SHP77 (cell line): ENCODE results near the gene NME7.
"Not testable (repeated sequence)": the region's sequence is repeated elsewhere in the genome, so short reads cannot be mapped to it uniquely, and the experiment has no call there.

Experiments used
- DNase-seq, 2 experiments: peaks; one replicate each; lab custom pipeline; 2025; lab: John Stamatoyannopoulos, UW

NME7 gene, protein sequence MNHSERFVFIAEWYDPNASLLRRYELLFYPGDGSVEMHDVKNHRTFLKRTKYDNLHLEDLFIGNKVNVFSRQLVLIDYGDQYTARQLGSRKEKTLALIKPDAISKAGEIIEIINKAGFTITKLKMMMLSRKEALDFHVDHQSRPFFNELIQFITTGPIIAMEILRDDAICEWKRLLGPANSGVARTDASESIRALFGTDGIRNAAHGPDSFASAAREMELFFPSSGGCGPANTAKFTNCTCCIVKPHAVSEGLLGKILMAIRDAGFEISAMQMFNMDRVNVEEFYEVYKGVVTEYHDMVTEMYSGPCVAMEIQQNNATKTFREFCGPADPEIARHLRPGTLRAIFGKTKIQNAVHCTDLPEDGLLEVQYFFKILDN

DNA sequence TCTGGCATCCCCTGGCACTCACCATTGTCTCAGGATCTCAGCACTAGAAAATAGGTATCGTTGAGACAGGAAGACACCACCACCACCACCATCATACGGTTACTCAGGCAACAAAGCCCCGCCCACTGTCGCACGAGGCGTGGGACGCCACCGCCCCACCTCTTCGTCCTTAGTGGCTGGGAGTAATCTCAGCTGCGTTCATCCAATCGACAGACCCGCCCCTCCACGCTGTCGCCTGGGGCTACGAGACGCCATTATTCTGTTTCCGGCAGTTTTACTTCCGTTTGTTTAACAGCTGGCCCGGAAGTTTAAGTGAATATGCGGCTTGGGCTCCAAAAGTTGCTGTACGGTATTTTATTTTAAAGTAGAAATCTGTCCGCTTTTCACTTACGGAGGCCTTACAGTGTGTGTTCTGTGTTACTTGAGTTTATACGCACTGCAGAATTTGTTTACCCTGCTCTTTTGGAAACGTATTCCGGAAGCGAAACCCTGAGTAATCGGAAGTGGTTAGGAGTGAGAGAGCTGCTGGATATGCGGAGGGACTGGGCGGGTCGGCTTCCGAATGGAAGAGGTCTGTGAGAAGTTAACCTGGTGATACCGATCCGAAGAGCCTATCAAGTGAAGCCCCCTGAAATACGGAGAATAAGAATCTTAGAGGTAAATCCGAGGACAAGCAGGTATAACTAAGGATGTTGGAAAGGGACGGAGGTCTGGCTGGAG is at the start of gene NME7, which contains the start of gene BLZF1:
Gene NME7 (minus strand): TSS at position 112 of the 720 bp plus-strand sequence. CDS start 87 bp downstream, at position 25.
Gene BLZF1 (plus strand): TSS at position 510 of the 720 bp plus-strand sequence. CDS start 1,328 bp downstream, outside the sequence.
- DNase-seq = peak; percentile 96

GRCh38 chr1:169414952-169415351 is 47.4 kb upstream of the NME7 start:
- DNase-seq = no peak

GRCh38 chr1:169408340-169408739 is 40.7 kb upstream of the NME7 start:
- not testable (repeated sequence) for DNase-seq

DNA sequence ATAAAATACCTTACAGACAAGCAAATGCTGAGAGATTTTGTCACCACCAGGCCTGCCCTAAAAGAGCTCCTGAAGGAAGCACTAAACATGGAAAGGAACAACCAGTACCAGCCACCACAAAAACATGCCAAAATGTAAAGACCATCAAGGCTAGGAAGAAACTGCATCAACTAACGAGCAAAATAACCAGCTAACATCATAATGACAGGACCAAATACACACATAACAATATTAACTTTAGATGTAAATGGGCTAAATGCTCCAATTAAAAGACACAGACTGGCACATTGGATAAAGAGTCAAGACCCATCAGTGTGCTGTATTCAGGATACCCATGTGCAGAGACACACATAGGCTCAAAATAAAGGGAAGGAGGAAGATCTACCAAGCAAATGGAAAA is 35.0 kb upstream of the NME7 start:
- DNase-seq = not testable (repeated sequence)

GRCh38 chr1:169395955-169396354 is 28.4 kb upstream of the NME7 start:
- no peak for DNase-seq

DNA sequence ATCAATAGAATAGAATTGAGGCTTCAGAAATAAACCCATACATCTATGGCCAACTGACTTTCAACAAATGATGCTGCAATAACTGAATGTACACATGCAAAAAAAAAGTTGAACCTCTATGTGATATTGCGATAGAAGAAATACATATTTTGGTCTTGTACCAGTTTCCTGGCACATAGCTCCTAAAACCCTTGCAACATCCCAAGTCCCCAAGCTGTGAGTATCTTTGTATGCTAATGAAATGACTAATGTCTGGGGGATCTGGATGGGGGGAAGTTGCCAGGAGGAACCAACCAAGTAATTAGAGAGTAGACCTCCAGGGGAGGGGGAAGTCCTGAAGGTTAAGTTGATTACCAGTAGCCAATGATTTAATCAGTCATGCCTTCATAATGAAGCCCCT is 24.8 kb upstream of the NME7 start:
- no peak for DNase-seq

- DNase-seq = no peak
Measured at GRCh38 chr1:169390303-169390702, 22.7 kb upstream of the NME7 start.

DNA sequence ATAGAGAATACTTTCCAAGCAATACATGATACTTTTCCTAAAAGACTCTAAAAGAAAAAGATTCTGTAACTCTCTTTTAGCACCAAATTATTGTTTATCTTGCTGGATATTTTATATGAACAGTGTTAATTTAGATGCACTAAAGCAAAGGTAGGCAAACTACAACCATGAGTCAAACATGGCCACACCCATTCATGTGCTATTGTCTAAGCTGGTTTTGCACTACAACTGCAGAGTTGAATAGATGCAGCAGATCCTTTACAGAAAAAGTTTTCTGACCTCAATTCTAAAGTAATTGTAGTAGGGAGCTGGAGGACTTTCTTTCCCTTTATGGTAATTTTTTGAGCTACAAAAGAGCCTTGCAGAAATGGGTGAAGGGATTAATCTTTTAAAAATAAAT is 19.8 kb upstream of the NME7 start:
- DNase-seq = no peak

- no peak for DNase-seq
Measured at GRCh38 chr1:169383449-169383848, 15.9 kb upstream of the NME7 start.

- DNase-seq = no peak
Measured at GRCh38 chr1:169381162-169381561, 13.6 kb upstream of the NME7 start.

DNA sequence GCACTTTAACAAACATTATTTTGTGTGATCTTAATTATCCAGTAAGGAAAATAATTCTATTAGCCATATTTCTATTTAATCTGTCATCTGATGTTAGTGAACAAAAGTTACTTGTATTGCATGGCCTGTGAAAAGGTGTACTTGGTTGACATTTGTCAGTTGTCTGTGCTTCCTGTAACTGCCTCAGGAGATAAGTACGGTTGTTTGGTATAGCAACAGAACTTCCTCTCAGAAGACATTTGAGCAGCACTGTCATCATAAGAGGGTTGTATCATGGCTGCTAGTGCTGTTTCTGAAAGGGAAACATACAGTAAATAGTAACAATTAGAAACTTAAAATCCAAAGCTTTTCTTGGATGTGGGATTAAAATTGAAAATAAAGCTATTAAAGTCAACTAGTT is 3.8 kb upstream of the NME7 start:
- no peak for DNase-seq

- no peak for DNase-seq
Measured at GRCh38 chr1:169368406-169368769, 791 bp upstream of the NME7 start.

DNA sequence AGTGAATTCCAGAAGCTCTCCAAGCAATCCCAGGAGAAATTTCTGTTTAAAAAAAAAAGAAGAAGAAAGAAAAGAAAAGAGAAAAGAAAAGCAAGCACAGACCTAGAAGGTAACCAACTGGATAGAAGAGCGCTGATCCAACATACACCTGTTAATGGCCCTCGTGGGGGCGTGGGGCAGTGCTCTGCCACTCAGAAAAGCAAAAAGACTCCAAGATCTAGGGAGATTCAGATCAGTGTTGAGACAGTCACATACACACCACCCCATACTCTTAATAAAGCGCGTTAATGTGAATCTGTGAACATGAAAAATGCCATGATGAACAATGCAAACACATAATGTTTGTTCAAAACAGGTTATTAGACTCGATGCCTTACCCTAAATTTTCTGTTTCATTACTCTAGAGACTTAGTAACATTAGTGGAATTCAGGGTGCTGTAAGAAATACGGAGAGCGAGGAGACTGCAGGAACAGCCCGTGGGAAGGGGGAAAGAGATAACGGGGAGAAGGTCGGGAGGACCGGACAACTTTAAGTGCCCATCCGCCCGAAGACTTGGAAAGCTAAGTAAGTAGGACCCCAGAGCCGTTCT is 406 bp downstream of the NME7 start:
- DNase-seq = no peak

DNA sequence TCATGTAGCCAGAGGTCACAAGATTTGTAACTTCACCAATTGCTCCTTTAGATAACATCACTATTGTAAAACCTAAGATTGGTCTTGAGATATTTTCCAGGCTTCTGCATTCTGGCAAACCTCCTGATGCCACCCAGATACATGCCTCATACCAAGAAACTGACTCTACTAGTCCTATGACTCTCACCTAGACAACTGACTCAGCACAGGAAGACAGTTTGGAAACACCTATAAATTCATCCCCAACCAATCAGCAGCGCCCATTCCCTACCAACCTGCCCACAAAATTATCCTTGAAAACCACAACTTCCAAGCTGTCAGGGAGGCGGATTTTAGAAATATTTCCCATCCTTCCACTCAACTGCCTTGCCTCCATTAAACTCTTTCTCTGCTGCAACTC is 2.6 kb downstream of the NME7 start:
- DNase-seq = no peak

GRCh38 chr1:169363046-169363730 is 4.4 kb downstream of the NME7 start:
- no peak for DNase-seq

GRCh38 chr1:169361281-169361680 is 6.3 kb downstream of the NME7 start:
- DNase-seq = no peak

- DNase-seq = no peak
Measured at GRCh38 chr1:169360415-169360814, 7.2 kb downstream of the NME7 start.

GRCh38 chr1:169348383-169349036 is 19.1 kb downstream of the NME7 start:
- DNase-seq = peak; percentile 3 to 27

DNA sequence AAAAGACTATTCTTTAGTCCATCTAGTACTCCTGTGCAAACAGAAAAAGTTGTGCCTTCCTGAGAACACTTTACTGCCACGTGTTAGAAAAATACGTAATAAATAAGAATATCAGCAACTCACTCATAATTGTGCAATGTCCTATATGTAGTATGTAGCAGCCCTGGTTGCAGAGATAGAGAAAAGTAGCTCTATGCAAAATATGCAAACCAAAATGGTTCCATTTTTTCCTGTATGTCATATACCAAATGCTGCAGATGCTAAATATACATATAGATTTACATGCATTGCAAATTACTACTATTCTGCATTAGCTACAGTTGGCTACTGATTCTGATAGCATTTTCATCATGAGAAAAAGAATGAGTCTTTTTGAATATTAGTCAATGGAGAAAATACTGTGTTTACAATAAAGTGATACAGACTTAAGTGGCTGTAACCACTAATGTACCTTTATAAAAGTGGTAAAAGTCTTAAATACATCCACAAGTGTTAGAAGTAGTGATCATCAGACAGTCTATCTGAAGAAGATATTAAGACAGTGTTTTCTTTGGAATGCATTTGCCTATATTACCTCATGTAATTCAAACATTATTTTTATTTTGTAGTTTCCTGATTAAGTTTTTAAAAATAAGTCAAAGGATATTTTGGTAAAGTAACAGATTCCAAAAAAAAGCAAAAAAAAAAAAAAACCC is 19.8 kb downstream of the NME7 start:
- DNase-seq = no peak

GRCh38 chr1:169346036-169346589 is 21.5 kb downstream of the NME7 start:
- no peak for DNase-seq

GRCh38 chr1:169345511-169345910 is 22.1 kb downstream of the NME7 start:
- no peak for DNase-seq
